T-helper 2 cell treated with Interferon-gamma antibody and Interleukin-4, amounts not matched to agents 5 μg/mL and 100 μg/mL, for 36 hours (primary cell): ENCODE data around the gene NTSR1.

ENCODE experiments used
- DNase-seq: peaks from one replicate; pipeline ENCODE4 v3.0.0; 2021; ENCODE audit warnings: low spot score
- H3K27ac Mint-ChIP-seq: one replicate; pipeline ENCODE4 v1.8.0; 2021; ENCODE audit warnings: mild to moderate bottlenecking, mixed read lengths
- H3K27me3 Mint-ChIP-seq: one replicate; pipeline ENCODE4 v1.8.0; 2021; ENCODE audit warnings: low read depth, mixed read lengths
- H3K36me3 Mint-ChIP-seq: one replicate; pipeline ENCODE4 v1.8.0; 2021; ENCODE audit warnings: low read depth, mixed read lengths
- H3K4me1 Mint-ChIP-seq: one replicate; pipeline ENCODE4 v1.8.0; 2021; ENCODE audit warnings: low read depth, mixed read lengths
- H3K4me3 Mint-ChIP-seq: one replicate; pipeline ENCODE4 v1.8.0; 2022; ENCODE audit warnings: mild to moderate bottlenecking, moderate library complexity, mixed read lengths
- H3K9me3 Mint-ChIP-seq: one replicate; pipeline ENCODE4 v1.8.0; 2021; ENCODE audit warnings: mixed read lengths

NTSR1 gene

GRCh38 chr20:62755817-62756724 lies 47.4 kb downstream of the NTSR1 start:
- H3K27me3 Mint-ChIP-seq = peaks cover 30% of the 10 kb centered on the region
- no peak overlapping the region for H3K27ac Mint-ChIP-seq
- H3K4me3 Mint-ChIP-seq = no peak overlapping the region
- DNase-seq = no peak
- no peaks in the 10 kb centered on the region for H3K4me1 Mint-ChIP-seq
- H3K36me3 Mint-ChIP-seq = no peaks in the 10 kb centered on the region
- no peaks in the 10 kb centered on the region for H3K9me3 Mint-ChIP-seq

- Mint-ChIP-seq H3K9me3 (no peaks in the 10 kb centered on the region), H3K4me1 (no peaks in the 10 kb centered on the region), H3K27me3 (peaks cover 19% of the 10 kb centered on the region), H3K4me3 (no peak overlapping the region), H3K27ac (no peak overlapping the region), H3K36me3 (no peaks in the 10 kb centered on the region)
- no peak for DNase-seq
These were observed 49.7 kb downstream of the NTSR1 start for GRCh38 chr20:62758226-62758912.

- Mint-ChIP-seq H3K4me3 (no peak overlapping the region), H3K27me3 (peaks cover 16% of the 10 kb centered on the region), H3K9me3 (no peaks in the 10 kb centered on the region), H3K4me1 (no peaks in the 10 kb centered on the region), H3K36me3 (no peaks in the 10 kb centered on the region), H3K27ac (peak overlapping the region; percentile 24)
- DNase-seq = no peak
These were observed 51.4 kb downstream of the NTSR1 start for GRCh38 chr20:62759981-62760431.

- H3K27me3 Mint-ChIP-seq = peaks cover 16% of the 10 kb centered on the region
- no peaks in the 10 kb centered on the region for H3K9me3 Mint-ChIP-seq
- H3K27ac Mint-ChIP-seq = no peak overlapping the region
- no peaks in the 10 kb centered on the region for H3K36me3 Mint-ChIP-seq
- no peak overlapping the region for H3K4me3 Mint-ChIP-seq
- DNase-seq = no peak
- H3K4me1 Mint-ChIP-seq = no peaks in the 10 kb centered on the region
These were observed 51.8 kb downstream of the NTSR1 start for GRCh38 chr20:62760471-62760855.

- Mint-ChIP-seq H3K27ac (no peak overlapping the region), H3K9me3 (no peaks in the 10 kb centered on the region), H3K4me3 (no peak overlapping the region), H3K4me1 (no peaks in the 10 kb centered on the region), H3K36me3 (no peaks in the 10 kb centered on the region), H3K27me3 (peaks cover 13% of the 10 kb centered on the region)
- no peak for DNase-seq
These were observed 52.5 kb downstream of the NTSR1 start for GRCh38 chr20:62760856-62761758.

- Mint-ChIP-seq H3K27ac (no peak overlapping the region), H3K27me3 (peaks cover 10% of the 10 kb centered on the region), H3K9me3 (no peaks in the 10 kb centered on the region), H3K36me3 (no peaks in the 10 kb centered on the region), H3K4me3 (no peak overlapping the region), H3K4me1 (no peaks in the 10 kb centered on the region)
- no peak for DNase-seq
These were observed 53.1 kb downstream of the NTSR1 start for GRCh38 chr20:62761759-62762131.

GRCh38 chr20:62762376-62762775 lies 53.7 kb downstream of the NTSR1 start:
- no peak for DNase-seq
- H3K4me3 Mint-ChIP-seq = no peak overlapping the region
- no peaks in the 10 kb centered on the region for H3K36me3 Mint-ChIP-seq
- H3K9me3 Mint-ChIP-seq = no peaks in the 10 kb centered on the region
- H3K4me1 Mint-ChIP-seq = peaks cover 3% of the 10 kb centered on the region
- peaks cover 4% of the 10 kb centered on the region for H3K27me3 Mint-ChIP-seq
- no peak overlapping the region for H3K27ac Mint-ChIP-seq

- H3K27ac Mint-ChIP-seq = no peak overlapping the region
- H3K9me3 Mint-ChIP-seq = no peaks in the 10 kb centered on the region
These were observed 54.2 kb downstream of the NTSR1 start for GRCh38 chr20:62762801-62763368.

GRCh38 chr20:62763404-62763803 lies 54.8 kb downstream of the NTSR1 start:
- no peak for DNase-seq
- Mint-ChIP-seq H3K4me3 (no peak overlapping the region), H3K27me3 (no peaks in the 10 kb centered on the region), H3K36me3 (no peaks in the 10 kb centered on the region), H3K27ac (no peak overlapping the region), H3K9me3 (no peaks in the 10 kb centered on the region), H3K4me1 (peaks cover 4% of the 10 kb centered on the region)

More at GRCh38 chr20:62762801-62763368, 54.2 kb downstream of the NTSR1 start:
- Mint-ChIP-seq H3K4me1 (peaks cover 4% of the 10 kb centered on the region), H3K4me3 (no peak overlapping the region), H3K36me3 (no peaks in the 10 kb centered on the region), H3K27me3 (no peaks in the 10 kb centered on the region)
- no peak for DNase-seq

GRCh38 chr20:62764156-62764935 lies 55.7 kb downstream of the NTSR1 start:
- Mint-ChIP-seq H3K4me1 (peaks cover 4% of the 10 kb centered on the region), H3K27me3 (no peaks in the 10 kb centered on the region), H3K27ac (no peak overlapping the region), H3K4me3 (no peak overlapping the region), H3K36me3 (no peaks in the 10 kb centered on the region), H3K9me3 (no peaks in the 10 kb centered on the region)
- DNase-seq = no peak

- no peak for DNase-seq
- Mint-ChIP-seq H3K4me1 (peaks cover 4% of the 10 kb centered on the region), H3K9me3 (no peaks in the 10 kb centered on the region), H3K4me3 (no peak overlapping the region), H3K36me3 (no peaks in the 10 kb centered on the region), H3K27me3 (no peaks in the 10 kb centered on the region), H3K27ac (no peak overlapping the region)
These were observed 56.4 kb downstream of the NTSR1 start for GRCh38 chr20:62765021-62765420.

- H3K27ac Mint-ChIP-seq = no peak overlapping the region
- H3K27me3 Mint-ChIP-seq = no peaks in the 10 kb centered on the region
- no peaks in the 10 kb centered on the region for H3K9me3 Mint-ChIP-seq
- no peak overlapping the region for H3K4me3 Mint-ChIP-seq
- H3K36me3 Mint-ChIP-seq = no peaks in the 10 kb centered on the region
- H3K4me1 Mint-ChIP-seq = peaks cover 4% of the 10 kb centered on the region
- DNase-seq = no peak
These were observed 56.9 kb downstream of the NTSR1 start for GRCh38 chr20:62765432-62766070.
